ENCODE data around the gene SRGAP2C.
"Not testable (repeated sequence)": the region's sequence is repeated elsewhere in the genome, so short reads cannot be mapped to it uniquely, and the experiment has no call there.

Gene SRGAP2C

DNA sequence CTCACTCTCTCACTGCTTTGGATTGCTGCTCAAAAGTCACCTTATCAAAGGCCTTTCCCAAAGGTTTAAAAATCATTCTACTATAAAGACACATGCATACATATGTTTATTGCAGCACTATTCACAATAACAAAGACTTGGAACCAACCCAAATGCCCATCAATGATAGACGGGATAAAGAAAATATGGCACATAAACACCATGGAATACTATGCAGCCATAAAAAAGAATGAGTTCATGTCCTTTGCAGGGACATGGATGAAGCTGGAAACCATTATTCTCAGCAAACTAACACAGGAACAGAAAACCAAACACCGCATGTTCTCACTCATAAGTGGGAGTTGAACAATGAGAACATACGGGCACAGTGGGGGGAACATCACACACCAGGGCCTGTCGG is 45.9 kb downstream of the SRGAP2C start:
- DNase-seq, result not testable (repeated sequence)

DNA sequence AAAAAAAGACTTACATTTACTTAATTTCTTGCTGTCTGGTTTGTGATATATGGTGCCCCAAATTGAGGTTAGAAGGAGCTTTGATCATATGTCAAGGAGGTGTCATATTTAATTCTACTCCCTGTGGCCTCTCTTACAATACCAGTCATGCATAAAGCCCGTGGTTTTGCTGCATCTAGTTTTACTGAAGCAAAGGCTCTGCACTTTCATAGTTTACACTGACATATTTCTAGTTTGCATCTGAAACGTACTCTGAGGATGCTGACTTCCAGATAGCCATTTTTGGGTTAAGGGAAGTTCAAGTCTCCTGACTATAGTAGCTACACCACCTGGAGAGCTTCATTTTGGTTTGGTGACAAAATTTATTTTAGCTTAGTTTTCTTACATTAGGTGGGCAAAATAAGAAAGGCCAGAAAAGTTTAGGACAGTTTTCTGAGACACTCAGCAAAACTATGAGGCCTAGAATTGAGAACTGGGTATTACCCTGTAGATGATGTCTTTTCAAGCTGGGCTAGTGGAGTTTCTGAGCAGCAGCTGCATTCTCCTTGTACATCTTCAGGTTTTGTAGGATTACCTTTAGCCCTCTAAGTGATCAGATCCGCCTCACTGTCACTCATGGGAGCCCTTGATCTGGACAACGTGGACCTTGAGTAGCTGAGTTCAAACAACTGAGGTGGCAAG is 47.8 kb downstream of the SRGAP2C start:
- not testable (repeated sequence) for DNase-seq

DNA sequence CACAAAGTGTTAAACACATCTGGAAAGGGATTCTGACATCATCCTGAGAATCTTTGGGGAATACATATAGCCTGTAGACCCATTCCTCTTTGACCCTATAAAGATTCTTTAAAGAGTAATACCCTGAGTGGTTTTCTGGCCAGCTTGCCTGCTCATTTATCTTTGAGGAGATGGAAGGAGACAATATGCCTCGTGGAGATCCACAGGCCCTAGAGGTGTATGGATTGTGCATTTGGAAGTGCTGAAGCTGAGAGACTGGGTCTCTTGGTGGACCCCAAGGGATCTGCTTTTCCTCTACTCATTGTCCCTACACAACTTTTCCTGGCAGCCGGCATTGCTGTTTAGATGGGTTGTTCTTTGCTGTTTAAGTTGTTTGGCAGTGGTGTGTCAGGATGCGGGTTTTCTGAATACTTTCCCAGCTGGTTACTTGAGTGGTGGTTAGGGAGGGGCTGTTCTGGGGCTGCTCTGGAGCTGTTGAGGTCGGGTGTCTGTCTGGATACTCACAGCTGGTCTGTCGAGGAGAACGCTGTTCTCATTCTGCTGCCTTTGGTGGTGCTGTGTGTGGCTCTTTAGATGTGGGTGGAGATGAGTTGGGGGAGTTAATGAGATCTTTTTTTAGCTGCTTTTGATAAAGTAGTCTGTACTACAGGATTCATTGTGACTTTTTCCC is 49.5 kb downstream of the SRGAP2C start:
- not testable (repeated sequence) for DNase-seq

DNA sequence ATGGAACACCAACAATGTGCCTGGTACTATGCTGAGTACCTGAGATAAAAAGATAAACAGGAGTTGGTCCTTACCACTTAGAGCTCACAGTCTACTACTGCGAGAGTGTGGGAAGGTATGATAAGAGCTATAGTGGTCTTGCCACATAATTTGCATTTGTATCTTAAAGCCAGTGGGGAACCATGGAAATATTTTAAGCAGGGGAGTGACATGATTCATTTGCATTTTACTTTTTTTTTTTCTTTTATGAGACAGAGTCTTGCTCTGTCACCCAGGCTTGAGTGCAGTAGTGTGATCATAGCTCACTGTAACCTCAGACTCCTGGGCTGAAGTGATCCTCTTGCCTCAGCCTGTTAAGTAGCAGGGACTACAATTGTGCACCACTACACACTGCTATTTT is 53.6 kb downstream of the SRGAP2C start:
- not testable (repeated sequence) for DNase-seq

DNA sequence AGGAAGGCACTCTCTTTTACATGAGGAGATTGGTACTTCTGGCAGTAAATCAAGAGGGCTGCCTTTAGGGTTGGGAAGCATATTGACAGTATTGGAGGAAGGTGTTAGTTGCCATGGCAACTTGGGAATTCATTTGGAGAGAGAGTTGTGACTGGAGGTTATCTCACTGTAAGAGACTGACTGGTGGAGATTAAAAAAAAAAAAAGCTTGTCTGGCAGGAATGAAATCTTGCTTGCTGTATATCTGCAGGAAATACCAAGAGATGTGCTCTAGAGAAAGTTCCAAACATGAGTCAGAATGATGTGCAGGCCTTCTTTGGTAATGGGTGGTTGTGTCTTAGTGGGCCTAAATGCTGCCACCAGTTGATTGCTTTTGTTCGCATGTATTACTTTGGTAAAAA is 59.1 kb downstream of the SRGAP2C start:
- not testable (repeated sequence) for DNase-seq

DNA sequence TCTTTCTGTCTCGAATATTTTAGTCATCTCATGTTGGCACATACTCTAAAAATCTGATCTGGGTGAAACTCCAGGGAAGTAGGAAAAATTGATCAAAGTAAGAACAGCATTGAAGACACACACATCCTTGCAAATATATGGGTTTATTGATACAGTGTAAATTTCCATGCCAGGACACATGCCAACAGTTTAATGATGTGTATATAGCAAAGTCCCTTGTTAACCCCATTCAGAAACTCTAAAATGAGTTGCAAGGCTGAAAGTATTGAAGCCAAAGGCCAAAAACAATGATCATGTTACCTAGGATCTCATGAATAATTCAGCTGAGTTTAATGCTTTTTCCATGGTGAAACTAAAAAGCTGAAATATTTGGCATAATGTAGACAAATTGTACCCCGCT is 61.6 kb downstream of the SRGAP2C start:
- not testable (repeated sequence) for DNase-seq

DNA sequence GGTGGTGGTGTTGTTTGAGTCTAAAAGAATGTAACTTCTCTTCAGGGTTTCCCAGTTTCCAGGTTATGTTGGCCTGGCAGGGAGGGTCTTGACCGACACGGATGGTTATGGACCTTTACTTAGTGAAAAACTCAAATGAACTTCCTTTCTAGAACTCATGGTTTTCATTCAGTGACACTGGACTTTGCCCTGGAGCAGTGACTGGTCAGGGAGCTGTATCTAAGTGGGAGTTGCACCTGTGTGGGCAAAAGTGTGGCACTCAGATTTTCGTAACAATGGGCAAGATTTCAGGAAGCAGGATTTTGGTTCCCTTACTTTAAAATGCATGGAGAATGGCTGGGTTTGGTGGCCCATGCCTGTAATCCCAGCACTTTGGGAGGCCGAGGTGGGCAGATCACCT is 67.9 kb downstream of the SRGAP2C start:
- not testable (repeated sequence) for DNase-seq

DNA sequence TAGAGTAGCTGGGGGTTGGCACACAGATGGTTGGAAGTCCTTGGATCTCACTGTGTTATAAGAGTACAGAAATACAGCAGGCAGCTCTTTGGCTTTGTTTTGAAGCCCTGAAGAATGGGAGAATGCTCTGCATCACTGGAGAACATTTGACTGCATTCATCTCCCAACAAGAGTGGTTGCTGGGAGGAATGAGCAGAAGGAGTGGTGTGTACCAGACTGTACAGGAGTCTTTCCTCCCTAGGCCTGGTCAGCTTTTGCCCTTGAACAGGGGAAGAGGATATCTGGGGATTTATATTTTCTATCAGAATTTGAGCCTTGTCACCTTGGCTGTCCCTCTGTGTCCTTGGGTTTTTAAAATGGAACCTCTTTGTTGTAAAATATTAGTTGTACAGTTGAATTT is 69.8 kb downstream of the SRGAP2C start:
- DNase-seq, result not testable (repeated sequence)

DNA sequence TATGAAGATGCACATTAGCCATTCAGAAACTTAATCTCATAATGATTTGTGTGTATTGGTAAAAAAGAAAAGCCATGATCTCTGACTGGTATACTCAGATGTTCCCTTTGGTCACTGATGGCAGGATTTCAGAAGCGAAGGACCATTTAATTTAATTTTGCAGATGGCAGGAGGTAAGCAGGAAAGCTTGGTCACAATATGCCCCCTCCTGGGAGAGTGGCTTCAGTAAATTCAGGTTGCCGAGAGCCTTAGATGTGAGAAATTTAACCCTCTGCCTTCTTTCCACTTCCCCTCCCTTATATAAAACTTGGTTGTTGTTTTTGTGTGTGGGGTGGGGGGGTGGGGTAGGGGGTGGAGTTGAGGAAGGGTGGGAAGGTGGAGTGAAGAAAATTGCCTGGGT is 72.9 kb downstream of the SRGAP2C start:
- DNase-seq, result not testable (repeated sequence)

DNA sequence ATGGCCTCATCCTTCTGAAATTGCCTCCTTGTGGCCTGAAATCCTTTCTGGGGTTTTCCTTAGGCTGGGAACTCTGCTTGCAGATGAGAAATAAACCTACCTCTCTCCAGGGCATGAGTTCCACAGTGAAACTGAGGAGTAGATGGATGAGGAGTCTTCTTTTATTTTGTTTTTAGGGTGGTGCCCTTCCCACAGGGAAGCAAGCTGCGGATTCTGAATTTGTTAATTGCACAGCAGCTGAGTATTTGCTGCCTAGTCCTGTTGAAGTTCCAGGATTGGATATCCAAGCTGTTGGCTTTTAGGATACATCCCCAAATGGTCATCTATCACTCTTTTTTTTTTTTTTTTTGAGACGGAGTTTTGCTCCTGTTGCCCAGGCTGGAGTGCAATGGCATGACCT is 73.4 kb downstream of the SRGAP2C start:
- DNase-seq, result not testable (repeated sequence)

DNA sequence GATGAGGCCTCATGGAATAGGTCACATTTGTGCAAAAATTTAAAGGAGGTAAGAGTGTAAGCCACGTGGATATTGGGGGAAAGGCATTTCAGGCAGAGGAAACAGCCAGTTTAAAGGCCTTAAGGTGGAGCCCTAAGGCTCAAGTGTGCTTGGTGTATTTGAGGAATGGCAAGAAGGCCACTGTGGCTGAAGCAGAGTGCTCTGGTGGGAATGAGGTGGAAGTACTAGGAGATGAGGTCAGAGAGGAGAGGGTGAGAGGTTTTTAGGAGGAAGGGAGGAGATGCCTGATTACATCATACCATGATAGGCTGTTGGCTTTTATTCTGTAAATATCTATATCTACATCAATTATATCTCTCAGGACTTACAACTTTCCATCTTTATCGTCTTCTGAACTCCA is 75.4 kb downstream of the SRGAP2C start:
- not testable (repeated sequence) for DNase-seq

DNA sequence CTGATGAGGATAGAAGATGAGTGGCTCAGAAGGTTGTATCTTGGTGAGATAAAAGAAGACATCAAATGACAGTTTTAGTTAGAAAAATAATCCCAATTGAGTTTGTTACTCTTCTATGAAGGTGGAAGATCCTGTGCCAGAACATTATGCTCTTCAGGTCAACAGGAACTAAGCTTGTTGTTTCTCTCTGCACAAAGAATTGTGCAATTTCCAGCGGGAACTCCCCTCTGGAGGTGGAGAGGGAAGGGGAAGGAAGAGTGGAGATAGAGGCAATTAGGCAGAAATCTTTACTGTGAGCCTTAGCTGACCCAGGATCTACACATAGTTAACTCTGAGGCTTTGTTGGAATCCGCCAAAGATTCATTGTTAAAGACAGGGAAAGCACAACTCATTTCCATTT is 77.4 kb downstream of the SRGAP2C start:
- DNase-seq, result not testable (repeated sequence)

DNA sequence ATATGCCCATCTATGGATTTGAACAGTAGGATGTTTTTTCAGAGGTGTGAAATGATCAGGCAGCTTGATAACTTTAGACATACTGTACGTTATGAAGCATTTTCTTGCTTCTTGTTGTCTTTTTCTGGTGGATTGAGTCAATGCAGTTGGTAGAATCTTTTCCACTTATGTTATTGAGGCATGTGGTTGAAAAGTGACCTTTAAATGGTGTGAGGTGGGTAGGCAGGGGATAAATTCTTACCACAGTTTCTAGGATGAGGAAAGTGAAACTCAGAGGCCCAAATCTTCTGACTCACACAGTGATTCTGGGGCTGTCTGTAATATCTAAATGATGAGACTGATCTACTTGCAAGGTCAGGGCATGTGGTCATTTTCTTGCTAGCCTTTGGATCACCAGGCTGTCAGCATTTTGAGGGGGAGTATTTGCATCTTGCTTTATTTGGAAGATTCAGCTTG is 79.0 kb downstream of the SRGAP2C start:
- not testable (repeated sequence) for DNase-seq

DNA sequence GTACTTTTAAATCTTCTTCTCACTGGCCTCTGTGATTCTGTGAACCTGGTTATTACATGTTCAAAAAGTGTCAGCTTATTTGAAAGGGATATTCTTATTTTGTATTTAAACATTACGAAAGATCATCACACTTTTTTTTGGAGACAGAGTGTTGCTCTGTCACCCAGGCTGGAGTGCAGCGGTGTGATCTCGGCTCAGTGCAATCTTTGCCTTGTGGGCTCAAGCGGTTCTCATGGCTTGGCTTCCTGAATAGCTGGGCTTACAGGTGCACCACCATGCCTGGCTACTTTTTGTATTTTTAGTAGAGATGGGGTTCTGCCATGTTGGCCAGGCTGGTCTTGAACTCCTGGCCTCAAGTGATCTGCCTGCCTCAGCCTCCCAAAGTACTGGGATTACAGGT is 82.3 kb downstream of the SRGAP2C start:
- DNase-seq, result not testable (repeated sequence)

DNA sequence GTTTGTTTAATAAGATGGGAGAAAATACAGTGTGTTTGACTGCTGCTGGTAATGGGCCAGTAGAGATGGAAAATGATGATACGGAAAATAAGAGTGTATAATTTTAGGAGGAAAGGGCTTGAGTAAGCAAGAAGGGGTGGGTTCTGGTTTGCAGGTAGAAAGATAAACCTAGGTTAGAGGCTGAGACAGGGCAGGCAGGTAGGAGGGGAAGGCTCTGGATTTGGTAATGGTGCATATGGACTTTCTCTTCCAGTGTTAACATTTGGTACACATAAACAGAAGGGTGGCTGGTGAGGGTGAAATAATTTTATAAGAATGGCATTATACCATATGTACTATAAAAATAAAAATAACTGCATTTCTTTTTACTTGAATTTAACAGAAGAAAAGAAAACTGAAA is 84.5 kb downstream of the SRGAP2C start:
- DNase-seq, result not testable (repeated sequence)

DNA sequence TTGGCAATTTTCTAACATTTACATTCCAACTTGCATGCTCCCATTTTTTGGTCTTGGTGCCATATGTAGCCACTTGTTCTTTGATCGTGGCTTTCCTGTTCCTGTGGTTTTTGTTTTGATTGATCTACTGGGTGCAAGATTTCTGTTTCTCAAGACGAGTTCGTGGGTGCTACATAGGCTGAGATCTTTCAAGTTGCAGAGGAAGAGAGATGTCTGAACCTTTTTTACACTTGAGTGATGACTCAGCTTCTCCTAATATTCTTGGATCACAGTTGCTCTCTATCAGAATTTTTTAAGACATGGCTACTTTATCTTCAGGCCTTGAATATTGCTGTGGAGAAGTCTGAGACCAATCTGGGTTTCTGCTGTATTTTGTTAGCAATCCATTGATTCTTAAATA is 85.2 kb downstream of the SRGAP2C start:
- not testable (repeated sequence) for DNase-seq

DNA sequence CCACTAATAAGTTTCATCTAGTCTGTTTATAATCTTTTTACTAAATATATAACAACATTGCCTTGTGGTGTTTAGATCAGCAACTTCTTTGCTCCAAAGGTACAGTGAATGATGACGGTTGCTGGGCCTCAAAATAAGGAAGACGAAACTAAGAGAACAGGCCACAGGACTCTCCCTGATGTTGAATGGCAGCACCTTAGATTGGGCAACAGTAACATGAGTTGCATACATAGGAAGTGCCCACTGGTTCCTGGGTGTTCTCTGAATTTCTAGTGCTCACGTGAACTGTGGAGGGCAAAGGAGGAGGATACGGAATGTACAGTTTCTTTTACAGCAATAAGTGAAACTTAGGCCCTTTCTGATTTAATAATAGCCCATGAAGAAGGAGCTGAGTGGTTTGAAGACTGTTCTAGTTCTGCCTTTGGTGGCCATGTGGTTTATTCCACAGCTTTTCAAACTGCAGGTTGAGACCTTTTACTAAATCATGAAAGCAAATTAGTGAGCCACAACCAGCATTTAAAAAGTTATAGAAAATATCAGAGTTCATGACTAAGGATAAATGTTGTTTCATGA is 86.5 kb downstream of the SRGAP2C start:
- not testable (repeated sequence) for DNase-seq

DNA sequence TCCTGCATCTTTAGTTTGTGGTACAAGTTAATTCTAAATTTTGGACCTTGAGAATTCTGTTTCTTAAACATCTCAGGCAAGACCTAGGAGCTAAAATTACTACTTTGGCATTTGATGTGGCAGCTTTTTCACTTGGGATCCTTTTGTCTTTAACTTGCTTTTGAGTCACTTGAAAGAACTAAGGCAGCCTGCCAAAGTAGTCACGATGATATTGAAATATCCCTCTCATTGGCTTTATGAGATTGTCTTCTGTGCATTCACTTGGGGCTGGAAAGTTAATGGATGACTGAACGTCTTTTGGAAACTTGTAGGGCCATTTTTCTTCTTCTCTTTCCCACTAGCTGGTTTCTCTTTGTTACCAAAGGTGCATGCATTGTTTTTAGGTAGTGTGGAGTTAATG is 90.7 kb downstream of the SRGAP2C start:
- not testable (repeated sequence) for DNase-seq

DNA sequence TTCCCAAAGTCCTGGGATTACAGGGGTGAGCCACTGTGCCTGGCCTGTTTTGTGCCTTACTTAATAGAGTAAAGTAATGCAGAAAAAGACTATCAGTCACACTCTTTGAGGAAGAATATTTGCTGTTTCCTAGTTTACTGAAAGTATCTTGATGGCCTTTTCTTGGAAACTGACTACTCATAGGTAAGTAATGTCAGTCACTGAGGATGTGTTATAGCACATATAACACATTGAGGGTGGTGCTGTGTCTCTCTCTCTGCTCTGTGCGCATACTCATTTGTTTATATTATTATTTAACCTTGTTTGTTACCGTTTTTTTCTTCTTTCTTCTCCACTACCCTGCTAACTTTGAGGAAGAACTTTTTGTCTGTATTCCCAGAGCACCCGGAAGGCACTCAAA is 93.4 kb downstream of the SRGAP2C start:
- not testable (repeated sequence) for DNase-seq

DNA sequence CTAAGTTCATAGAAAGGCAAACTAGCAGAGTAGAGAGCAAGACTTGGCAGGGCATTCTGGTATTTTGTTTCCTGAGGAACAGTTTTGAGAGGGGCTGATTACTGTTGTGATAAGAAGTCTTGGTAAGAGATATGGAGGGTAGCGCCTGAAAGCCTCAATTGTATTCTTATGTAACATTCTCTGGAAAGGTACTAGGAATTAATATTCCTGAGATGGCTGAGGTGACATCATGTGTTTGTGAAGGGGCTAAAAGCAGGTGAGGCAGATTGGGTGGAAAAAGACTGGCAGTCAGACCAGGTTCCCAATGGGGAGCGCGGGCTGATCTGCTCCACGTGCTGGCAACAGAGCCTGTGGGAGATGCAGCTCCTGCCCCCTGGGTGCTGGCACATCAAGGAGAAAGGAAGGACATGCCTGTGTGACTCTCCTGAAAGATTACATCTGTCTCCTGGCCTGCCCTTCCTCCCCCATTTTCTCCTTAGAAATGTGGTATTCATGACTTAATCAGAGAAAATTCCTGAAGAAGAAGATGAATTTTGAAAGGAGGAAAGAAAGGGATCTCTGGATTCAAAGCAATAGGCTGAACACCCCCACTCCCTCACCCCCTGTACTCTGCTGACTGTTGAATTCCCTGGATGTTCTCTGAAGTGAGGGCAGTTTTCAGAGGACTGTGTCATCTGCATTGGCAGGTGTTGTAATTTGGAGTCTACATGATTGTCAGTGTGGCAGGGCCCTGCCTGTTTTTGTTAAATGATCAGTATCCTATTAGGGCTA is 94.2 kb downstream of the SRGAP2C start:
- DNase-seq, result not testable (repeated sequence)

DNA sequence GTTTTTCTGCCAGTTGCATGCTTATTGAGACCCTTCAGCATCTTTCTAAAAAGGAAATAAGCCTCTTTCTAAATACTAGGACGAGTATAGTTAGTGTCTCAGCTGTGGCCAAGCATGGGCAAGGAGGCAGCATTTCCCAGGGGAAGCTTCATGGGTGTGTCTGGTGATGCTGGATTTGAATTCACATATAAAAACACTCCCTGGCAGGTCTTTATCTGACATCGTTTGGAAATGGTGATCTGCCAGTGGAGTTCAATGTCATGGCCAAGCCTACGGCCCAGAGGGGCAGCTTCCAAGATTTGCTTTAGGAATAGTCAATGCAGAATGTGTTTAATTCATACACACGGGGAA is 94.7 kb downstream of the SRGAP2C start:
- not testable (repeated sequence) for DNase-seq

DNA sequence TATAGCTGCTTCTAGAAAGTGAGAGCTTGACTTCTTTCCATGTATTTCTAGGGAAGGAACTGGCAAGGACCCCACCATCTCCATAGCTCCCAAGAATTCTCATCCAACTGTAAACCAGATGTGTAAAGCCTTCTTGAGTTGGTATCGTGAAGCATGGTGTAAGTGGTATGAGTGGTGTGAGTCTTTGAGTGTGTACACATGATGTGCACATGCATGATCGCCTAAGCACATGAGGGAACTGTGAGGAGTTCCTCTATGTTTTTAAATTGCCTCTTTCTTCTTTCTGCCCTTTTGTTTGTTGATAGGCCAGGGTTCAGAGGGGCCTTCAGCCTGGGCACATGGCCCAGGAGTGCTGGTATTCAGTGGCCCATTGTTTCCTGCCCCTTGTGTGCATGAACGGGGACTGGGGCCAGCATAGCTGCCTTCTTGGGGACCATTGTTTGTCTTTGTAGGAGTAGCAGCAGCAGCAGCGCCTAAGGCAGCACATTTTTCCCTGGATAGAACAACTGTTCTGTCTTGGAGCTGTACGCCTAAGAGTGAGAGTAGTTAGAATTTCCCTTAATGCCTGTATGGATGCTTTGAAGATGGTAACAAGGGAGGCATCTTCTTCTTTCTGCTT is 96.0 kb downstream of the SRGAP2C start:
- not testable (repeated sequence) for DNase-seq

DNA sequence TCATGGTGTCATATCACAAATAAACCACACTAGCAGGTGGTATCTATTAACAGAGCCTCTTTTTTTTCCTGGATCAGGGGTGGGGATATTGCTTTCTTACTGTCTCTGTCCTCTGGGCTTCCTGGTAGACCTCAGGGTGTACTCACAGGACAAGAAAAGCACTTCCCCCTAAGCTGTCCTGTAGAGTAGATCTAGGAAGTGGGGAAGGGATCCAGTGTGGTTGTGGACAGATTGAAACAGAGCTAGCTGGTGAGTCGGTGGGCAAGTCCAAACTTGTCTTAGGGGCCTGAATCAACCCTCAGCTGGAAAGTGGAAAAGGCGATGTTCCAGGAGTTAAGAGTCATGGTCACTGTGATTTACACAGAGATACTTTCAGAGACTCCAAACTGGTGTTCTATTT is 96.7 kb downstream of the SRGAP2C start:
- DNase-seq, result not testable (repeated sequence)
